B cell (primary cell): ENCODE measurements around the gene MYO5C.

ENCODE experiments used
- CTCF ChIP-seq: fragments of 200-600 bp; IDR thresholded peaks from one replicate; pipeline ENCODE4 v1.8.0; 2022; ENCODE audit warnings: antibody characterized with exemption, mild to moderate bottlenecking
- EZH2 ChIP-seq: IDR thresholded peaks from 2 replicates; pipeline ENCODE4 v1.6.1; 2012; ENCODE audit warnings: borderline replicate concordance, low read depth, mild to moderate bottlenecking, moderate library complexity, low read length; ENCODE audit not compliant: insufficient read depth, poor library complexity, severe bottlenecking

- TF ChIP-seq CTCF (no peak), EZH2 (no peak)
Measured at GRCh38 chr15:52283281-52283680, 12.3 kb downstream of the MYO5C start.
